ENCODE results near the gene TXNDC17.

Gene TXNDC17

DNA sequence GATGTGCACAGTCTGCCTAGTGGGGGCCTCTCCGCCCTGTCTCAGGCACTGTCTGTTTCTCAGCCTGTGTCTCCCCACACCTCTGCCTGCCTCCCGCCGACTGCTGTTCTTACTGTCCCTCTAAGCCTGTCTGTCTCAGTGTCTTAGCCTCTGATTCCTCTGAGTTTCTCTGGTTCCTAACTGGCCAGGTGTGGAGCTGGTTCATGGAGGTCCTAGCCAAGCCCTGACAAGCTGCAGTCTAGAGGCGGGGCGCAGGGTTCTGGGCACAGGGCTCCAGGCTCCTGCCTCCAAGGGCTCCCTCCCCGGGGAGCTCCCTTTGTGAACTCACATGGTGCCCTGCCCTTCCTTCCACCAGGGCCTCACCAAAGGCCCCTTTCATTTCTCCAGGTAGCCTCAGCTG is 30.1 kb downstream of the TXNDC17 start:
- Histone ChIP-seq H3K9ac (no peak overlapping the region), H4K20me1 (ENCODE audit: insufficient read depth) (no peaks in the 10 kb centered on the region), H3K27me3 (ENCODE audit: insufficient read depth, low read depth) (no peaks in the 10 kb centered on the region), H3K79me2 (ENCODE audit: insufficient read depth, low read depth) (no peaks in the 10 kb centered on the region), H3K4me1 (ENCODE audit: low read depth, poor library complexity, severe bottlenecking) (no peaks in the 10 kb centered on the region), H3K4me3 (IDR thresholded peaks at IDR 0.05; ENCODE audit: insufficient read depth, low read depth, low read length) (no peak overlapping the region), H2AFZ (ENCODE audit: low read depth) (no peak overlapping the region), H3K4me2 (no peak overlapping the region), H3K27ac (no peak overlapping the region), H3K36me3 (ENCODE audit: insufficient read depth) (no peaks in the 10 kb centered on the region)
- no peak for TF ChIP-seq CTCF (conservative IDR thresholded peaks at IDR 0.05; ENCODE audit: low read depth, low read length)

DNA sequence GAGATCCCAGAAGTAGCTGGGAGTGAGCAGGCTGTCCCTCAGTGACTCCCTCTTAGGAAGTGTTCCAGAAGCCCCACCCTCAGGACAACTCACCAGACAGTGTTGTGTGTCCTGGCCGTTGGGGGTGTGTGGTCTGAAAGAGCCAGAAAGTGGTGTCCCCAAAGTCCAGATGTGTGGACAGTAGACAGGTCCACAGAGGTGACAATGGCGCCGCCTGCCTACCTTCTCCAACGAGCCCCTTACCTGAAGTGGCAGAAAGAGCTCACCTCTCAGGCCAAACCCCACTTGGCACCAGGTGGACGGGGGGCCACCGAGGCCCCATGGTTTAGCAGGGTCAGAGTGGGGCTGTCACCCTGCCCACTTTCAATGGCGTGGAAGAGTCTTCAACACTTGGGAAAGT is 30.6 kb downstream of the TXNDC17 start:
- H3K4me3 ChIP-seq (IDR thresholded peaks at IDR 0.05; ENCODE audit: insufficient read depth, low read depth, low read length): no peak overlapping the region
- H3K4me2 ChIP-seq: no peak overlapping the region
- H3K36me3 ChIP-seq (ENCODE audit: insufficient read depth): no peaks in the 10 kb centered on the region
- no peaks in the 10 kb centered on the region for H3K4me1 ChIP-seq (ENCODE audit: low read depth, poor library complexity, severe bottlenecking)
- no peak overlapping the region for H3K9ac ChIP-seq
- H3K79me2 ChIP-seq (ENCODE audit: insufficient read depth, low read depth): no peaks in the 10 kb centered on the region
- no peak overlapping the region for H2AFZ ChIP-seq (ENCODE audit: low read depth)
- H3K27me3 ChIP-seq (ENCODE audit: insufficient read depth, low read depth): no peaks in the 10 kb centered on the region
- H3K27ac ChIP-seq: no peak overlapping the region
- no peaks in the 10 kb centered on the region for H4K20me1 ChIP-seq (ENCODE audit: insufficient read depth)
- TF ChIP-seq CTCF (conservative IDR thresholded peaks at IDR 0.05; ENCODE audit: low read depth, low read length): no peak

DNA sequence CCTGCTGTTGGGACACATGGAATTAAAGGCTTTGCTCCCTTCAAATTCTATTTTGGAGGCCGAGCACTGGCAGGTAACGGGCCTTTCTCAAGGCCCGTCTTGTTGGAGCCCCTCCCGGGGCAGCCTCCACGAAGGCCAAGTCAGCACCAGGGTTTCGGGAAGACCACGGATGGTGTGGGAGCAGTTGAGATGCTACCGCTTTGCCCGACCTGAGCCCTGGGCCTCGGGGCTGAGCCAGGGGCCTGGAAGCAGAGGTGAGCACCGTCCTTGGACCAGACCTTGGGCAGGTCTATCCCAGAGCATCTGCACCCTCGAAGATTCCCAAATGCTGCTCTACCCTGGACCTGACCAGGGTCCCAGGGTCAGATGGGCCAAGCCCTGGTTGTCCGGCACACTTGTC is 33.7 kb downstream of the TXNDC17 start:
- Histone ChIP-seq H3K4me2 (no peak overlapping the region), H2AFZ (ENCODE audit: low read depth) (no peak overlapping the region)

GRCh38 chr17:6675201-6675825 is 34.5 kb downstream of the TXNDC17 start:
- no peak for TF ChIP-seq CTCF (conservative IDR thresholded peaks at IDR 0.05; ENCODE audit: low read depth, low read length)
- no peak overlapping the region for H3K27ac ChIP-seq
- no peaks in the 10 kb centered on the region for H3K36me3 ChIP-seq (ENCODE audit: insufficient read depth)
- H3K27me3 ChIP-seq (ENCODE audit: insufficient read depth, low read depth): no peaks in the 10 kb centered on the region
- H2AFZ ChIP-seq (ENCODE audit: low read depth): no peak overlapping the region
- H4K20me1 ChIP-seq (ENCODE audit: insufficient read depth): no peaks in the 10 kb centered on the region
- no peaks in the 10 kb centered on the region for H3K4me1 ChIP-seq (ENCODE audit: low read depth, poor library complexity, severe bottlenecking)
- H3K4me3 ChIP-seq (IDR thresholded peaks at IDR 0.05; ENCODE audit: insufficient read depth, low read depth, low read length): no peak overlapping the region
- no peaks in the 10 kb centered on the region for H3K79me2 ChIP-seq (ENCODE audit: insufficient read depth, low read depth)
- no peak overlapping the region for H3K9ac ChIP-seq
- no peak overlapping the region for H3K4me2 ChIP-seq

More for the DNA sequence above, 33.7 kb downstream of the TXNDC17 start:
- Histone ChIP-seq H3K27me3 (ENCODE audit: insufficient read depth, low read depth) (no peaks in the 10 kb centered on the region), H3K9ac (no peak overlapping the region), H3K4me3 (IDR thresholded peaks at IDR 0.05; ENCODE audit: insufficient read depth, low read depth, low read length) (no peak overlapping the region), H3K79me2 (ENCODE audit: insufficient read depth, low read depth) (no peaks in the 10 kb centered on the region), H4K20me1 (ENCODE audit: insufficient read depth) (no peaks in the 10 kb centered on the region), H3K4me1 (ENCODE audit: low read depth, poor library complexity, severe bottlenecking) (no peaks in the 10 kb centered on the region), H3K36me3 (ENCODE audit: insufficient read depth) (no peaks in the 10 kb centered on the region), H3K27ac (no peak overlapping the region)
- TF ChIP-seq CTCF (conservative IDR thresholded peaks at IDR 0.05; ENCODE audit: low read depth, low read length): no peak

All from KMS-11 (cell line).